OCI-LY7 (cell line): ENCODE measurements around the gene TMEM158. TPM values are rescaled to one million over a fixed set of nuclear protein-coding genes. Genes with fewer than 3 reads are reported as not detected.

Experiments
- BruUV-seq: library from RNA; stranded (reverse); fragments of 400-500 nt; replicated peaks from 2 replicates; lab custom pipeline; 2021; lab: Mats Ljungman, UMichigan
- CTCF ChIA-PET: fragments of 300-600 bp; sonication (Branson Sonifier 250); formaldehyde crosslinking; loops from one replicate; lab custom pipeline; 2022; ENCODE audit warnings: antibody characterized with exemption; ENCODE audit not compliant: unreplicated experiment; lab: Charles Lee
- POLR2A ChIA-PET: fragments of 300-600 bp; sonication (Branson Sonifier 250); formaldehyde crosslinking; loops from one replicate; lab custom pipeline; 2022; ENCODE audit warnings: antibody characterized with exemption; lab: Charles Lee
- DNase-seq: peaks from one replicate; pipeline ENCODE4 v3.0.0-alpha.2; 2015; ENCODE audit warnings: low spot score
- H2AFZ ChIP-seq: fragments of 200-600 bp; sonication (generic), shearing (Covaris generic); 2 replicates; pipeline ENCODE4 v1.6.1; 2014; ENCODE audit warnings: mild to moderate bottlenecking, antibody characterized with exemption, low read length, moderate library complexity
- H3K27ac ChIP-seq: fragments of 200-600 bp; sonication (generic); 2 replicates; pipeline ENCODE4 v1.5.1; 2014; ENCODE audit warnings: mixed run types, low read depth, mild to moderate bottlenecking, moderate library complexity, low read length, inconsistent platforms; ENCODE audit not compliant: poor library complexity, severe bottlenecking
- H3K36me3 ChIP-seq: fragments of 200-600 bp; sonication (generic); 2 replicates; pipeline ENCODE4 v1.6.1; 2014; ENCODE audit warnings: mild to moderate bottlenecking, antibody characterized with exemption, low read length, moderate library complexity, mixed read lengths; ENCODE audit not compliant: insufficient read depth
- H3K4me1 ChIP-seq: fragments of 200-600 bp; sonication (generic); 2 replicates; pipeline ENCODE4 v1.5.1; 2014; ENCODE audit warnings: mild to moderate bottlenecking, low read length; ENCODE audit not compliant: insufficient read depth, poor library complexity, severe bottlenecking
- H3K4me2 ChIP-seq: fragments of 200-600 bp; sonication (generic); 2 replicates; pipeline ENCODE4 v1.6.1; 2014; ENCODE audit warnings: mild to moderate bottlenecking, low read length
- H3K4me3 ChIP-seq: fragments of 200-600 bp; sonication (generic); 2 replicates; pipeline ENCODE4 v1.5.1; 2014; ENCODE audit warnings: mild to moderate bottlenecking, low read depth, low read length; ENCODE audit not compliant: poor library complexity, severe bottlenecking
- H3K79me2 ChIP-seq: fragments of 200-600 bp; sonication (generic); 2 replicates; pipeline ENCODE4 v1.6.1; 2016; ENCODE audit warnings: low read depth, mild to moderate bottlenecking, low read length, moderate library complexity, mixed read lengths; ENCODE audit not compliant: insufficient read depth
- H3K9me2 ChIP-seq: fragments of 200-600 bp; sonication (generic); 2 replicates; pipeline ENCODE4 v1.6.1; 2016; ENCODE audit warnings: mild to moderate bottlenecking, low read length, mixed read lengths; ENCODE audit not compliant: insufficient read depth
- H3K9me3 ChIP-seq: fragments of 200-600 bp; sonication (generic); 2 replicates; pipeline ENCODE4 v1.6.1; 2014; ENCODE audit warnings: mild to moderate bottlenecking, mixed run types, low read length, mixed read lengths
- H4K20me1 ChIP-seq: fragments of 200-600 bp; sonication (generic); 2 replicates; pipeline ENCODE4 v1.6.1; 2014; ENCODE audit warnings: mild to moderate bottlenecking, antibody characterized with exemption, low read length, moderate library complexity, mixed read lengths; ENCODE audit not compliant: insufficient read depth
- EZH2phosphoT487 ChIP-seq: fragments of 200-600 bp; sonication (generic); IDR thresholded peaks from 2 replicates; pipeline ENCODE4 v1.6.1; 2018; ENCODE audit warnings: low read depth, borderline replicate concordance, mild to moderate bottlenecking, mixed run types, antibody characterized with exemption, low read length, moderate library complexity, mixed read lengths
- intact Hi-C: fragments of 100-400 bp; cut with micrococcal nuclease; formaldehyde crosslinking; loops from one replicate; pipeline ENCODE4 v1.10.0; 2022; ENCODE audit not compliant: unreplicated experiment
- total RNA-seq, 2 experiments: library from RNA; depleted of rRNA in 1 of 2; stranded (reverse); fragments of >200 nt in 1 of 2; shearing (Covaris generic) in 1 of 2; gene quantifications; 2 replicates each; pipeline ENCODE4 v1.2.3, GENCODE V29; 2014 to 2022
- TF ChIP-seq, protein P1 (sequence below): fragments of 200-600 bp; sonication (generic); conservative IDR thresholded peaks from 2 replicates; pipeline ENCODE4 v1.5.1; 2014; ENCODE audit warnings: mild to moderate bottlenecking, antibody characterized with exemption, low read length, moderate library complexity, mixed read lengths

TMEM158 gene
- total RNA-seq, 2 experiments from 2014 or later, result not detected

DNA sequence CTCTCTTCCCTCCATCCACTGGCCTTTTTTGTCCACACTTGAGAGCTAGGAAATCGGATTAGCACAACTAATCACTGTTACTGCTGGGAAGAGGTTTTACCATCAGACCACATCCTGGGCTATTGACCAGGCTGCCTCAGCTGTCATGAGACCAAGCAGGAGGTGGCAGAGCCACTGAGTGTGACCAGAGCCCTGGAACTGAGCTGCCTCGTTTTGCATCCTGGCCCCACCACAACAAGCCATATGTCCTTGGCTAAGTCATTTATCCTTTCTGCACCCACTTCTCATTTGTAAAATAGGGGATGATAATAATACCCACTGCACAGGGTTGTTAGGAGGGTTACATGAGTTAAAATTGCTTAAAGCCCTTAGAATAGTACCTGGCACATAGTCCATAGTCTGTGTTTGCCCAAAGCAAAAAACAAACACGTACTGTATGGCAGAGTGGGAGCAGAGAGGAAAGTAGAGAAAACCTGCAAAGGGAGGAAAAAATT lies 34.1 kb downstream of the TMEM158 start:
- no peaks in the 10 kb centered on the region for H4K20me1 ChIP-seq
- H3K4me1 ChIP-seq, result no peaks in the 10 kb centered on the region
- TF ChIP-seq, protein P1, sequence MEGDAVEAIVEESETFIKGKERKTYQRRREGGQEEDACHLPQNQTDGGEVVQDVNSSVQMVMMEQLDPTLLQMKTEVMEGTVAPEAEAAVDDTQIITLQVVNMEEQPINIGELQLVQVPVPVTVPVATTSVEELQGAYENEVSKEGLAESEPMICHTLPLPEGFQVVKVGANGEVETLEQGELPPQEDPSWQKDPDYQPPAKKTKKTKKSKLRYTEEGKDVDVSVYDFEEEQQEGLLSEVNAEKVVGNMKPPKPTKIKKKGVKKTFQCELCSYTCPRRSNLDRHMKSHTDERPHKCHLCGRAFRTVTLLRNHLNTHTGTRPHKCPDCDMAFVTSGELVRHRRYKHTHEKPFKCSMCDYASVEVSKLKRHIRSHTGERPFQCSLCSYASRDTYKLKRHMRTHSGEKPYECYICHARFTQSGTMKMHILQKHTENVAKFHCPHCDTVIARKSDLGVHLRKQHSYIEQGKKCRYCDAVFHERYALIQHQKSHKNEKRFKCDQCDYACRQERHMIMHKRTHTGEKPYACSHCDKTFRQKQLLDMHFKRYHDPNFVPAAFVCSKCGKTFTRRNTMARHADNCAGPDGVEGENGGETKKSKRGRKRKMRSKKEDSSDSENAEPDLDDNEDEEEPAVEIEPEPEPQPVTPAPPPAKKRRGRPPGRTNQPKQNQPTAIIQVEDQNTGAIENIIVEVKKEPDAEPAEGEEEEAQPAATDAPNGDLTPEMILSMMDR, result no peak
- no peak for TF ChIP-seq EZH2phosphoT487
- H3K4me2 ChIP-seq, result no peak overlapping the region
- H3K27ac ChIP-seq, result no peak overlapping the region
- H3K79me2 ChIP-seq, result no peaks in the 10 kb centered on the region
- H3K4me3 ChIP-seq, result no peak overlapping the region
- H2AFZ ChIP-seq, result no peak overlapping the region
- no peaks in the 10 kb centered on the region for H3K9me3 ChIP-seq
- CTCF ChIA-PET, result no interaction called here
- POLR2A ChIA-PET, result no interaction called here
- no peak for DNase-seq
- intact Hi-C loops, result no loop called here
- BruUV-seq, result no TSS peak
- no peaks in the 10 kb centered on the region for H3K9me2 ChIP-seq
- no peaks in the 10 kb centered on the region for H3K36me3 ChIP-seq

DNA sequence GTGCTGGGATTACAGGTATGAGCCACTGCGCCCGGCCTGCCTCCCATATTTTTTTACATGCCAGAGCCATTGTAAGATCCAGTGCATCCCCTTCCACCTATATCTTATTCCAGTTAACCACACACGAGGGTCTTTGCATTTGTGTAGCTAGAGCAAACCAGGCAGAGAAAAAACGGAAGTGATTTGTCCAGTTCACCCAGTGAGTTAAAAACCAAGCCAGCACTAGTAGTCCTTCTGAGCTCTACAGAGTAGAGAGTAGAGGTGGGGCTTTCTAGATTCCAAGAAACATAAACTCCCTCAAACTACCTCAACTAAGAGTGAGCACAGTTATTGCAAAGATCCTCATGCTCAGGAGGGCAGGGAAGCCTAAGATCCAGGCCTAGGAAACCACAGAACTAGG lies 34.7 kb downstream of the TMEM158 start:
- no peak for TF ChIP-seq EZH2phosphoT487
- TF ChIP-seq, protein P1, result no peak
- Histone ChIP-seq H3K4me3 (no peak overlapping the region), H2AFZ (no peak overlapping the region), H3K9me3 (no peaks in the 10 kb centered on the region), H3K9me2 (no peaks in the 10 kb centered on the region), H3K79me2 (no peaks in the 10 kb centered on the region), H3K27ac (no peak overlapping the region), H3K4me2 (no peak overlapping the region), H3K36me3 (no peaks in the 10 kb centered on the region), H4K20me1 (no peaks in the 10 kb centered on the region), H3K4me1 (no peaks in the 10 kb centered on the region)
- BruUV-seq, result no TSS peak
- ChIA-PET CTCF (no interaction called here), POLR2A (no interaction called here)
- intact Hi-C loops, result no loop called here
- no peak for DNase-seq

DNA sequence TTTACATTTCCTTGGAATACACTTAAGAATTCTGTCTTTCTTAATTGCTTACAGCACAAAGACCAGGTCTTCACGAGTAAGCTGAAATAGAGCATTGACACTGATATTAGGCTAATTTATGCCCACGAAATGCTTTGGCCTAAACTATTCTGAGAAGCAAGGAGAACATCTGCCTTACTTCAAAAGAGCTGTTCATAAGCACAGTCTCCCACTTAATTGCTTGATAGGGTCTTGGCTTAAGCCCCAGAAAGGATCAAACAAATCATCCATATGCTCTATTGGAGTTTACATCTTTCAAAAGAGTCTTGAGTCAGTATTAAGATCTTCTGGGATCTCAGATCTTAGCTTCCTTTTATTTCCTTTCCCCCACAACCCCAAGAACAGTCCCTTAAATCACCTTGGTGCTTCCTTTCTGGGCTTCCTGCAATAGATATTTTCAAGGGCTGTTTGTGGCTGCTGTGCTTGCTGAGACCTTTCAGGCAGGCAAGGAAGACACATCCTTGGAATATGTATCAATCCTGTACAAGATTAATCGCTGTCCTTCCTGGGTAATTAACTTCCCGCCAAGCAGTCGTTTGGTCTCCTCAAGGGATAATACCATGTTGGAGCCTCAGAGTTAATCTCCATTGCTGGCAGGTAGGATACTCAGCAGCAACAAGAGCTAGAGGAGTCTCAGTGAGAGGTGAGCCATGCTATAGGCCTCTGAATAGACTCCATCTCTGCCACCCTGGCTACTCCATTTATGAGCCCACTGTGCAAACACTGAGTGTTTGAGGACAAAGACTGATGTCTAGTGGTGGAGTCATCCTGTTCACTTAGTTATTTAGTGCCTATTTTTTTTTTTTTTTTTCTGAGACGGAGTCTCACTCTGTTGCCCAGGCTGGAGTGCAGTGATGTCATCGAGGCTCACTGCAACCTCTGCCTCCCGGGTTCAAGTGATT lies 37.1 kb downstream of the TMEM158 start:
- ChIA-PET CTCF (no interaction called here), POLR2A (no interaction called here)
- H2AFZ ChIP-seq, result no peak overlapping the region
- H3K79me2 ChIP-seq, result no peaks in the 10 kb centered on the region
- H3K9me3 ChIP-seq, result no peaks in the 10 kb centered on the region
- no peaks in the 10 kb centered on the region for H4K20me1 ChIP-seq
- H3K4me1 ChIP-seq, result no peaks in the 10 kb centered on the region
- no peak overlapping the region for H3K27ac ChIP-seq
- H3K9me2 ChIP-seq, result no peaks in the 10 kb centered on the region
- no peak for TF ChIP-seq EZH2phosphoT487
- TF ChIP-seq, protein P1, result no peak
- H3K4me2 ChIP-seq, result no peak overlapping the region
- H3K4me3 ChIP-seq, result no peak overlapping the region
- no peaks in the 10 kb centered on the region for H3K36me3 ChIP-seq
- intact Hi-C loops, result no loop called here
- DNase-seq, result no peak
- no TSS peak for BruUV-seq
